ENCODE results near the gene PSMD4. TPM values are rescaled to one million over a fixed set of nuclear protein-coding genes. Genes with fewer than 3 reads are reported as not detected.

The PSMD4 gene
- total RNA-seq, 1 experiment from 2014 or later: 311 TPM

DNA sequence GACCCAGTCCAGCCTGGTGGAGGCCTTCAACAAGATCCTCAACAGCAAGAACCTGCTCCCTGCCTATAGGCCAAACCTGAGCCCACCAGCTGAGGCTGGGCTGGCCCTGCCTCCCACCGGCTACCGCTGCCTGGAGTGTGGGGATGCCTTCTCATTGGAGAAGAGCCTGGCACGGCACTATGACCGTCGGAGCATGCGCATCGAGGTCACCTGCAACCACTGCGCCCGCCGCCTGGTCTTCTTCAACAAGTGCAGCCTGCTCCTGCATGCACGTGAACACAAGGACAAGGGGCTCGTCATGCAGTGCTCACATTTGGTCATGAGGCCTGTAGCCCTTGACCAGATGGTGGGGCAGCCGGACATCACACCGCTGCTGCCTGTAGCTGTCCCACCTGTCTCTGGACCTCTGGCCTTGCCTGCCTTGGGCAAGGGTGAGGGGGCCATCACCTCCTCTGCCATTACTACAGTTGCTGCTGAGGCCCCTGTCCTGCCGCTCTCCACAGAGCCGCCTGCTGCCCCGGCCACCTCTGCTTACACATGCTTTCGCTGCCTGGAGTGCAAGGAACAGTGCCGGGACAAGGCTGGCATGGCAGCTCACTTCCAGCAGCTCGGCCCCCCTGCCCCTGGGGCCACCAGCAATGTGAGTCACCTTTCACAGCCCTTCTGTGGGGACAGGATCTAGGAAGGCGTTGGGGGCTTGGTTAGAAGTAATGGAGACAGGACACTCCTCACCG is 33.4 kb downstream of the PSMD4 start:
- H3K4me3 ChIP-seq: no peak overlapping the region
- H3K36me3 ChIP-seq: peaks cover 75% of the 10 kb centered on the region
- H3K9me3 ChIP-seq: no peaks in the 10 kb centered on the region
- DNase-seq: no peak
- no peaks in the 10 kb centered on the region for H3K27me3 ChIP-seq

DNA sequence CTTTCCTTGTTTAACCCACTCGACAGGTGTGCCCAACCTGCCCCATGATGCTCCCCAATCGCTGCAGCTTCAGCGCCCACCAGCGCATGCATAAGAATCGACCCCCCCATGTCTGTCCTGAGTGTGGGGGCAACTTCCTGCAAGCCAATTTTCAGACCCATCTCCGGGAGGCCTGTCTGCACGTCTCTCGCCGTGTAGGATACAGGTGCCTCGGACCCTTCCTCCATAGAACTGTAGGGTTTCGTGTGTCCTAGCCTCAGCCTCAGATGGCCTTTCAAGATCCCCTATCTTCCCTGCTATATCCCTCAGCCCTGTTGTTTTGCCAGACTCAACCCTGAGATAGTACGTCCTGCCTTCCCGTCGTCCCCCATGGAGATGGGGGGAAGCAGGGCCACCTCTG is 34.0 kb downstream of the PSMD4 start:
- H3K27me3 ChIP-seq: no peaks in the 10 kb centered on the region
- H3K9me3 ChIP-seq: no peaks in the 10 kb centered on the region
- no peak for DNase-seq
- H3K4me3 ChIP-seq: no peak overlapping the region
- H3K36me3 ChIP-seq: peaks cover 81% of the 10 kb centered on the region

DNA sequence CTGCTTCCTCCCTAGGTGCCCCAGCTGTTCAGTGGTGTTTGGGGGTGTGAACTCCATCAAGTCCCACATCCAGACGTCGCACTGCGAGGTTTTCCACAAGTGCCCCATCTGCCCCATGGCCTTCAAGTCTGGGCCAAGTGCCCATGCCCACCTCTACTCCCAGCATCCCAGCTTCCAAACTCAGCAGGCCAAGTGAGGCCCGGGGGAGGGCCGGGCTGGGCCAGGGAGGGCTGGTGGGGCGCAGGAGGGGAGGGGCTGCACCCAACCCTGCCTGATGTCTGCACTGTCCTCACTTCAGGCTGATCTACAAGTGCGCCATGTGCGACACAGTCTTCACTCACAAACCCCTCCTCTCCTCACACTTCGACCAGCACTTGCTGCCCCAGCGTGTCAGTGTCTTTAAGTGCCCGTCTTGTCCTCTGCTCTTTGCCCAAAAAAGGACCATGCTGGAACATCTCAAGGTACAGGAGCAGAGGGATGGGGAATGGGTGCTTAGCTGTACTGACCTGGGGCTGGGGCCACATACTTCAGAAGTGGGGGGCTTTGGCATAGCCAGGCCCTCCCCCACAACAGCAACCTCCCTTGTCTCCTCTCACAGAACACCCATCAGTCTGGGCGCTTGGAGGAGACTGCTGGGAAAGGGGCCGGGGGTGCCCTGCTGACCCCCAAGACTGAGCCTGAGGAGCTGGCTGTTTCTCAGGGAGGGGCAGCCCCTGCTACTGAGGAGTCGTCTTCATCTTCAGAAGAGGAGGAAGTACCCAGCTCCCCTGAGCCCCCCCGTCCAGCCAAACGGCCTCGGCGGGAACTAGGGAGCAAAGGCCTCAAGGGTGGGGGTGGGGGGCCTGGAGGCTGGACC is 34.8 kb downstream of the PSMD4 start:
- H3K36me3 ChIP-seq: peaks cover 89% of the 10 kb centered on the region
- no peak for DNase-seq
- H3K9me3 ChIP-seq: no peaks in the 10 kb centered on the region
- H3K27me3 ChIP-seq: no peaks in the 10 kb centered on the region
- H3K4me3 ChIP-seq: no peak overlapping the region

DNA sequence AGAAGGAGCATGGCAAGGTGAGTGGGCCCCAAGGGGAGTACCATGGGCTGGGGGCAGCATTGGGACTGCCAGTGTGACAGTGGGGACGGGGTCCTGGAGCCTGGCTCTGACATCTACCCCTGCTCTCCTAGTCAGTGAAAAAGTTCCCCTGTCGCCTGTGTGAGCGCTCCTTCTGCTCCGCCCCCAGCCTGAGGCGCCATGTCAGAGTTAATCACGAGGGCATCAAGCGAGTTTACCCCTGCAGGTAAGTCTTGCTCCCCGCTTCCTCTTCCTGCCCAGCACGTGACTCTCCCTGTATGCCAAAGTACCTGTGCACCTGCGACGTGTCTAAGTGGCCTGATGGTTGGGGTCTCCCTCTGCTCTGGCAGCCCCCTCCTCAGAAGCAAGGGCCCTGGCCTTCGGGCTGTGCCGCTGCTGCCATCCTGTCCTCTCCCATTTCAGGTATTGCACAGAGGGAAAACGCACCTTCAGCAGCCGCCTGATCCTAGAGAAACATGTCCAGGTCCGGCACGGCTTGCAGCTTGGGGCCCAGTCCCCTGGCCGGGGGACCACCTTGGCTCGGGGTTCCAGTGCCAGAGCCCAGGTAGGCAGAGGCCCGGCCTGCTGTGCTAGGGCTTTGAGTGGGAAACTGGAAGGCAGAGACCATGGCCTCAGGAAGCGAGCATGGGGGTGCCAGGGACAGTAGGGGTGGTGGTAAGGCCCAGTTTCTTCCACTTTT is 35.6 kb downstream of the PSMD4 start:
- Histone ChIP-seq H3K4me3 (no peak overlapping the region), H3K9me3 (no peaks in the 10 kb centered on the region), H3K27me3 (no peaks in the 10 kb centered on the region), H3K36me3 (peaks cover 94% of the 10 kb centered on the region)
- DNase-seq: no peak

DNA sequence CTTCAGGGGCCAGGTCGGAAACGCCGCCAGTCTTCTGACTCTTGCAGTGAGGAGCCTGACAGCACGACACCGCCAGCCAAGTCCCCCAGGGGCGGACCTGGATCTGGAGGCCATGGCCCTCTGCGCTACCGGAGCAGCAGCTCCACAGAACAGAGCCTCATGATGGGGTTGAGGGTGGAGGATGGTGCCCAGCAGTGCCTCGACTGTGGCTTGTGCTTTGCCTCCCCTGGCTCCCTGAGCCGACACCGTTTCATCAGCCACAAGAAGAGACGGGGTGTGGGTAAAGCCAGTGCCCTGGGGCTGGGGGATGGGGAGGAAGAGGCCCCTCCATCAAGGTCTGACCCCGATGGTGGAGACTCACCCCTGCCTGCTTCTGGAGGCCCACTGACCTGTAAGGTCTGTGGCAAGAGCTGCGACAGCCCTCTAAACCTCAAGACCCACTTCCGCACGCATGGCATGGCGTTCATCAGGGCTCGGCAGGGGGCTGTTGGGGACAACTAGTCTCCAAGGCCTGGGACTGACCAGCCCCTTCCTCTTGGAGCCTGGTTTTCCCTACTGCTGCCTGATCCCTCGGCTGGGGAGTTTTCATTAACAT is 36.3 kb downstream of the PSMD4 start:
- peaks cover 95% of the 10 kb centered on the region for H3K36me3 ChIP-seq
- H3K9me3 ChIP-seq: no peaks in the 10 kb centered on the region
- no peak overlapping the region for H3K4me3 ChIP-seq
- no peaks in the 10 kb centered on the region for H3K27me3 ChIP-seq
- DNase-seq: no peak

DNA sequence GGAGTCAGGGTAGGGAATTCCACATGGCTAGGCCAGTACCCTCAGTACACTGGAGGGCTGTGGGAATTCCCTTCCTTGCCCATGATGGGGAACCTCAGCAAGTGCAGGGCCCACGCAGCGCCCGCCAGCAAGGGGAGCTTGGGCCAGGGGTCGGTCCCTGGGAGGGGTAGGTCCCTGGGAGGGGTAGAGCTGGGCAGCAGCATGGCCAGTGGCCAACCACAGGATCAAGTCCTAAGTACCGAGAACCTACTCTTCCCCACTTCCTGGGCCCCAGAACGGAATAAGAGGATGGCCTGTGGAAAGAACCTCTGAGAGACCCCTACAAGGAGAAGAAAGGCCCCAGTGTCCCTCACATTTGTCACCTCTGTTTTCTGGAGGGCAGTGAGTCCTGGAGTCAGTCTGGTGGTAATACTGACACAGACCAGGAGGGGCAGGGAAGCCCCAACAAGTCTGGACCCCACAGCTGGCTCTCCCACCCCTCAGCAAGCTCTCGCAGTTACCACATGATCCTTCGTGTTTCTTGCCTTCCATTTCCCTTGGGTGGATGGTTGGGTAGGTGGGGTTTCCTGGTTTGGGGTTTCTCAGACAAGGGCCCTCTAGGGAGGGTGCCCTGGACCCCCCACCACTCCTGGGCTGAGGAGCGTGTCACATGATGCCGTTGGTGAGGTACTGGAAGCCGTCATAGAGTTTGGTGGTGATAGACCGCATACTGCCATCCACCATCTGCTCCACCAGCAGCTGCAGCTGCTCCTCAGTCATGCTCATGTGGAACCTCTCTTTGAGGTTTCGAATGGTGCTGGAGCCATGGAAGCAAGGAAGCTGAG is 37.9 kb downstream of the PSMD4 start:
- Histone ChIP-seq H3K9me3 (no peaks in the 10 kb centered on the region), H3K4me3 (no peak overlapping the region), H3K27me3 (no peaks in the 10 kb centered on the region), H3K36me3 (peaks cover 88% of the 10 kb centered on the region)
- no peak for DNase-seq

DNA sequence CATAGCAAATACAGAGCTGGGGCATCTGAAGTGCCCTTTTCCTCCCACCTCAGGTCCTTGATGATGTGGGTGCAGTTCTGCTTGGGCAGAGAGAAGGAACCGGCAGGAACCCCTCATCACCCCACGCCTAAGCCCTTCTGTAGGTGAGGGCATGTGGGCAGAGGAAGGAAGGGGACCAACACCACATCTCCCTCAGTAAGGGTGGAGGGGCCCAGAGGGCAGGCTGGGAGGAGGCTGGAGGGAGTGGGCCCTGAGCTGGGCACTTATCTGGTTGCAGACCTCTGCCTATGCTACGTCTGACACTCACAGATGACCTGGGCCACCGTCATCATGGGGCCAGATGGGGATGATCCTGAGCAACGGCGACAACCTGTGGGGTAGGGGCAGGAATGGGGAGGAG is 38.6 kb downstream of the PSMD4 start:
- H3K27me3 ChIP-seq: no peaks in the 10 kb centered on the region
- H3K4me3 ChIP-seq: no peak overlapping the region
- H3K36me3 ChIP-seq: peaks cover 88% of the 10 kb centered on the region
- DNase-seq: no peak
- no peaks in the 10 kb centered on the region for H3K9me3 ChIP-seq

DNA sequence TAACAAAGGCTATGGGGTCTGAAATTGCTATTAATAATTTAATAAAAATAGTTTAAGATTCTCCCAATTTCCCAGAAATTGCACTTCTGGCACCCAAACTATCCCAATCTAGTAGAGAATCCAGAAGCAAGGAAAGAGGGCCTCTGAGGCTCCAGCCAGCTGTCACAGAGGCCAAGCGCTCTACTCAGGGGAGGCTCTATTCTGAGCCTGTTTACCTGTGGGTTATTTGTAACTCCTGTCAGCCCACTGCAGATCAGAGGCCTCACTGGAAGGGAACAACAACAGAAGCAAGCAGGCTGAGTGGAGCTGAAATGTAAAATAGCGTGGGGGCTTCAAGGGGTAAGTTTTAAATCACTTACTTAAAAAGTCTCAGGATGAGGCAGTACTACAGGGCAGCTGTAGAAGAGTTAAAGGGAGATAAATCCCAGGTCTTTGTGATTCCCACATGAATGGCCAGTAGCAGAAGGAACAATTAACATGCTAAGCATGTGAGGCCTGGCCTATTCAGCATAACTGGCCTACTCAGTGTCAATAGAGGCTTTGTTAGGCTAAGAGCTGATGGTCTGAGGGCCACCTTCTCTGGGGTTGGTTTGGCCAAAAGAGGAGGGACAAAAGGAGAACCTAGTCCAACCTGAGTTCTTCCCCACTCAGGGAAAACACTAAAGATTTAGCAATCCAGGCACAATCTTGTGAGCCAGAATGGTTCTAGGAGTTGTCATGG is 40.4 kb downstream of the PSMD4 start:
- Histone ChIP-seq H3K9me3 (no peaks in the 10 kb centered on the region), H3K4me3 (no peak overlapping the region), H3K27me3 (no peaks in the 10 kb centered on the region), H3K36me3 (peaks cover 88% of the 10 kb centered on the region)
- no peak for DNase-seq

DNA sequence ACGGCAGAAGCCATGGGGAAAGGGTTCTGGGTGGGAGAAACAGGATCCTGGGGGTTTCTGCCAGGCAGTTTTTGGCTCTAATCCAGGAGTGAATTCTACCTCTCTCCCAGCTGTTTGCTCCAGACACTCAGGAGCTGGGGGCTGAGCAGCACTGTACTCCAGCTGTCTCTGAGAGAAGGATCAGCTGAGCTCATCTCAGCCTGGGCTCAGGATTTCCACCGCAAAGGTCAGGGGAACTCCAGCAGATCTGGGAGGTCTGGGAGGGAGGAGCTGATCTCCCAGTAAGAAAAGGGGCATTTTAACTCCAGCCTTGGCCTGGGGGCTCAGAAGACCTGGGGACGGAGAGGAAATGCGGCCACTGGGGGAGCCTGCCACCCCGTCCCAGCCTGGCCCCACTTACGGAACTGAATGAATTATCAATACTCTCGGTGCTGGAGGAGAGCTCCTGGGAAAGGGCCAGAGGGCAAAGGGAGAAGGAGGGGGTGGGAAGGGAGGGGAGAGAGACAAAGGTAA is 55.3 kb downstream of the PSMD4 start:
- DNase-seq: no peak
- Histone ChIP-seq H3K4me3 (no peak overlapping the region), H3K9me3 (no peaks in the 10 kb centered on the region), H3K36me3 (peaks cover 86% of the 10 kb centered on the region), H3K27me3 (no peaks in the 10 kb centered on the region)

DNA sequence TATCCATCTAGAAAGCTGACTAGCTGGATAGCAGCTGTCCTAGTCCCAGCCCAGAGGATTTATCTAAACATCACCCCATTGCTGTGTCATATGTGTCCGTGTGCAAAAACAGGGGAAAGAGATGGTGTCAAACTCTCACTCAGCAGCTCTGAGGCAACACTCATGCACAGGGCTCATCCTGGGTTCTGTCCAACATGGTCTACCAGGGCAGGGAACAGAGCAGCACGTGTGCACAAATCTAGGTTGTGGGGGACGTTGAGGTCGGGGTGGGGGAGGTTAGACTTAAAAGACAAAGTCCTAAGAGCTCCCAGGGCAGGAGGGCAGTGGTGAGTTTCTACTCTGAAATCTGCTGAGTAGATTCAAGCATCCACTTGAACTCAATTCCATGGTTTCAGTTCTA is 56.5 kb downstream of the PSMD4 start:
- Histone ChIP-seq H3K27me3 (no peaks in the 10 kb centered on the region), H3K4me3 (no peak overlapping the region), H3K36me3 (peaks cover 86% of the 10 kb centered on the region), H3K9me3 (no peaks in the 10 kb centered on the region)
- DNase-seq: no peak

DNA sequence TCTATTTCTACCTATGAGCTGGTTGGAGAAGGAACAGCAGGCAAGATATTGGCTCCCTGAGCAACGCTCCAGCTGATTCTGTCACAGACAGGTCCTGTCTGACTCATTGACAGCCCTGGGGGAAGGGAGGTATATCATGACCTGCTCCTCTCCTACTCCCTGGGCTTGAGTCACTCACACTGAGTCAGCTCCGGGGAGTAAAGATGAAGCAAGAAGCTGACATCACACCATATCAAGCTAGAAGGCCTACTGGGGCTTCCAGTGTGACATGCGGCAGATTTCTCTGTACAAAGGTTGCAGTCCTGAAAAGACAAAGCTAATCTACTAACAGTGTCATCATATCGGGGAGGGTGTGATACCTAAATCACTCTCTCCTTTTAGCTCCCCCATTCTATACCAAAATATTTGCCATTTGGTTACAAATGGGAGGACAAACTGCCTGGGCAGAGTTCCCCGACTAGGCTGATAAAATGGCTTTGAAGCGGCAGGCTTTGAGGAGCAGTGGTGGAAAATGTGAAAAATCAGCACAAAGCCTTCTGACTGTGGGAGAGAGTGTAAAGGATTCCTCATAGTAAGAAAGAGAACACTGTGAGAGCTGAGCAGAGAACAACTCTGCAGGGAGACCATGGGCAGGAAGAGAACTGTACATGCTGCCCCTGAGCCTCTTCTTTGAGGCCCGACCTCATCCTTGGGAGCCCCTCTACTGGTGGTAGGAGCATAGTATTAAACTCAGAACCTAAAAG is 57.2 kb downstream of the PSMD4 start:
- Histone ChIP-seq H3K36me3 (peaks cover 83% of the 10 kb centered on the region), H3K27me3 (no peaks in the 10 kb centered on the region), H3K9me3 (no peaks in the 10 kb centered on the region), H3K4me3 (no peak overlapping the region)
- DNase-seq: peak; percentile 99

DNA sequence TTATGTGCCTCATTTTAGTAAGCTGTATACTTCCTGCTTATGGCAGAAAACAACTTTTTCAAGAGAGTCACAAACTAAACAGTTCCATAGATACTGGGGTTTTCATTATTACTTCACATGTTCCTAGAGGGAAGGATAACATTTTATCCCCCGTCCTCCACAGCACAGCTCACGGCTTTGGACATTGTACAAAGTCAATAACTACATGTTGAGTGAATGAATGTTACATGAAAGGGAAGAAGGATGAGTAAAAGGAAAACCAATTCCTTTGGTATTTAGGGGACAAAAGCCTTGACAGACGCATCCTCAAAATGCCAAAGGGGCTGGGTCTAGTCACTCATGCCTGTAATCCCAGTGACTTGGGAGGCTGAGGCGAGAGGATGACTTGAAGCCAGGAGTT is 57.9 kb downstream of the PSMD4 start:
- no peak for DNase-seq
- no peak overlapping the region for H3K4me3 ChIP-seq
- H3K27me3 ChIP-seq: no peaks in the 10 kb centered on the region
- peaks cover 79% of the 10 kb centered on the region for H3K36me3 ChIP-seq
- H3K9me3 ChIP-seq: no peaks in the 10 kb centered on the region

DNA sequence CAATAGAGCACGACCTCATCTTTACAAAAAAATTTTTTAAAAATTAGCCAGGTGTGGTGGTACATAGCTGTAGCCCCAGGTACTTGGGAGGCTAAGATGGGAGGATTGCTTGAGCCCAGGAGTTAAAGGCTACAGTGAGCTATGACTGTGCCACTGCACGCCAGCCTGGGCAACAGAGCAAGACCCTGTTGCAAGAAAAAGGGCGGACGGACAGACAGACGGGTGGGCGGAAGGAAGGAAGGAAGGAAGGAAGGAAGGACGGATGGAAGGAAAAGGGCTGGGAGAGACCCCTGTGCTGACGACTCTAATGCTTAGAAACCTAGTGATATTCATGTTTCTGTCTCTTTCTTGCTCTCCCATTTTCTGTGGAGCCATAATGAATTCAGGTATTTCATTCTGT is 58.3 kb downstream of the PSMD4 start:
- Histone ChIP-seq H3K36me3 (peaks cover 79% of the 10 kb centered on the region), H3K27me3 (no peaks in the 10 kb centered on the region), H3K9me3 (no peaks in the 10 kb centered on the region), H3K4me3 (no peak overlapping the region)
- DNase-seq: no peak

DNA sequence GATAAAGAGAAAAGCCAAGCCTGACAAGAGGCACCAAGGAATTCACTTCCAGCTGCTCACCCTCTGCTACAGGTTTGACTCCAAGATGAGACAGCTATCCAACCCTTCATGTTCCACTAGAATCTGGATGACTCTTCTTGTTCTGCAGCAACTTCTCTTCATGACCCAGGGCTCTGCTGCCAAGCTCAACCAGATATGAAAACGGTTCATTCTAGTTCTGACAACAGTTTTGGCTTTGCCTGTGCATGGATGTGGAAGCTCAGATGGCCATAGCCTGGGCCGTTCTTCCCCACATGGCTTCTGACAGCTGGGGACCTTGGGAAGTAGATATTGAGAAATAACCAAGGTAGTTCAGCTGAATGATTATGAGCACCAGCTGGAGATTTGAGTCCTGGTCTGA is 59.0 kb downstream of the PSMD4 start:
- DNase-seq: no peak
- no peaks in the 10 kb centered on the region for H3K9me3 ChIP-seq
- H3K4me3 ChIP-seq: no peak overlapping the region
- H3K36me3 ChIP-seq: peaks cover 77% of the 10 kb centered on the region
- H3K27me3 ChIP-seq: no peaks in the 10 kb centered on the region
